ENCODE results near the gene LARP6.

DNA sequence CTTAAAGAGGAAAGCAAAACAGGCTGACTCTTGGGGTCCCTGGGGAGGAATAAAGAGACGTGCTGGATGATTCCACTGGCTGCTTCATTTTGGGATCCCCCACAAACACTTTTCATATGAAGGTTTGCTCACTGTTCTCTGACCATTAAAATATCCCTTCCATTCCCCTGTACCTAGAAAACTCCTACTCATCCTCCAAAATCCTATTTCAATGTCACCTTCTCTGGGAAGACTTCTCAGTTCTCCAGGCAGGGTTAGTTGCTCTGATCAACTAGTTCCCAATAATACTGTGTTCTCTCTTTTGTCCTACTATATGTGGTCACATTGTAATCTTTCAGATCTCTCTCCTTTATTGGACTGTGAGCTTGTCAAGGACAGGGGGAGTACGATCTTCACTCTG, 19.0 kb downstream of the LARP6 start:
- TF ChIP-seq, protein P1, sequence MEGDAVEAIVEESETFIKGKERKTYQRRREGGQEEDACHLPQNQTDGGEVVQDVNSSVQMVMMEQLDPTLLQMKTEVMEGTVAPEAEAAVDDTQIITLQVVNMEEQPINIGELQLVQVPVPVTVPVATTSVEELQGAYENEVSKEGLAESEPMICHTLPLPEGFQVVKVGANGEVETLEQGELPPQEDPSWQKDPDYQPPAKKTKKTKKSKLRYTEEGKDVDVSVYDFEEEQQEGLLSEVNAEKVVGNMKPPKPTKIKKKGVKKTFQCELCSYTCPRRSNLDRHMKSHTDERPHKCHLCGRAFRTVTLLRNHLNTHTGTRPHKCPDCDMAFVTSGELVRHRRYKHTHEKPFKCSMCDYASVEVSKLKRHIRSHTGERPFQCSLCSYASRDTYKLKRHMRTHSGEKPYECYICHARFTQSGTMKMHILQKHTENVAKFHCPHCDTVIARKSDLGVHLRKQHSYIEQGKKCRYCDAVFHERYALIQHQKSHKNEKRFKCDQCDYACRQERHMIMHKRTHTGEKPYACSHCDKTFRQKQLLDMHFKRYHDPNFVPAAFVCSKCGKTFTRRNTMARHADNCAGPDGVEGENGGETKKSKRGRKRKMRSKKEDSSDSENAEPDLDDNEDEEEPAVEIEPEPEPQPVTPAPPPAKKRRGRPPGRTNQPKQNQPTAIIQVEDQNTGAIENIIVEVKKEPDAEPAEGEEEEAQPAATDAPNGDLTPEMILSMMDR (IDR thresholded peaks at IDR 0.05) = no peak
- no peak for TF ChIP-seq EZH2 (IDR thresholded peaks at IDR 0.05; ENCODE audit: borderline replicate concordance, insufficient read depth, low read depth, low read length, poor library complexity, severe bottlenecking)
